ENCODE measurements around the gene ZIC1.

The ZIC1 gene

DNA sequence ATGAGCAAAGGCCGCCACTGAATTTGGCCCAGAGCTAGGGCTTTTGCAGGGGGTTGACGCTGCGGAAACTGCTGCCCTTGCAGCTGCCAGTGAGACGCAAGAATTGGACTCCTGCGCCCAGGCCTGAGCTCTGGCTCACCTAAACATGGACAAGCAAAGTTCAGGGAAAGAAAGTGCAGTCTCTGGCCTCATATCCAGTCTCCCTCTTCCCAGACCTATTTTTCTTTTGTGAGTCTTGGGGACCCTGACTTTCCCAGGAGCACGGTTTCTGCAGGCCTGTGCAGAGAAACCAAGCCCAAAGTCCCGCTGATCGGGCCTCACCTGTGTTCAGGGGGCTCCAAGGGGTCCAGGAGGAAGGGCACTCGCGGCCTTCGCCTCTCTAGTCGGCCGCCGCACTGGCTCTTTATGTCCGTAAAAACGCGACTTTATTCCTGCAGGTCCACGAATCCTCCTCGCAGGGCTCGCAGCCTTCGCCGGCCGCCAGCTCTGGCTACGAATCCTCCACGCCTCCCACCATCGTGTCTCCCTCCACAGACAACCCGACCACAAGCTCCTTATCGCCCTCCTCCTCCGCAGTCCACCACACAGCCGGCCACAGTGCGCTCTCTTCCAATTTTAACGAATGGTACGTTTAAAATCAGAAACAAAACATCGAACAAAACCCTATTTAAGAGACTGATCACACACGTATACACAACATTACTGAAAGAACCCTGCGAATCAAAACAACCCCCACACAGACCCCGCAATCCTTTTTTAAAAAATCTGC, 3.9 kb downstream of the ZIC1 start:
- no peak for DNase-seq
- peaks cover 5% of the 10 kb centered on the region for H3K36me3 Mint-ChIP-seq (ENCODE audit: insufficient read depth)
- no peak overlapping the region for H3K27ac Mint-ChIP-seq
- peak overlapping the region; percentile 58 to 63 for H3K4me3 Mint-ChIP-seq
- ATAC-seq (replicated peaks), result no peak
- H3K9me3 Mint-ChIP-seq, result peaks cover 0 to 11% of the 10 kb centered on the region in 2 donors
- H3K4me1 Mint-ChIP-seq (ENCODE audit: low read depth in 2 of 2), result peaks cover 5 to 16% of the 10 kb centered on the region in 2 donors
- peaks cover 69 to 80% of the 10 kb centered on the region in 2 donors for H3K27me3 Mint-ChIP-seq

DNA sequence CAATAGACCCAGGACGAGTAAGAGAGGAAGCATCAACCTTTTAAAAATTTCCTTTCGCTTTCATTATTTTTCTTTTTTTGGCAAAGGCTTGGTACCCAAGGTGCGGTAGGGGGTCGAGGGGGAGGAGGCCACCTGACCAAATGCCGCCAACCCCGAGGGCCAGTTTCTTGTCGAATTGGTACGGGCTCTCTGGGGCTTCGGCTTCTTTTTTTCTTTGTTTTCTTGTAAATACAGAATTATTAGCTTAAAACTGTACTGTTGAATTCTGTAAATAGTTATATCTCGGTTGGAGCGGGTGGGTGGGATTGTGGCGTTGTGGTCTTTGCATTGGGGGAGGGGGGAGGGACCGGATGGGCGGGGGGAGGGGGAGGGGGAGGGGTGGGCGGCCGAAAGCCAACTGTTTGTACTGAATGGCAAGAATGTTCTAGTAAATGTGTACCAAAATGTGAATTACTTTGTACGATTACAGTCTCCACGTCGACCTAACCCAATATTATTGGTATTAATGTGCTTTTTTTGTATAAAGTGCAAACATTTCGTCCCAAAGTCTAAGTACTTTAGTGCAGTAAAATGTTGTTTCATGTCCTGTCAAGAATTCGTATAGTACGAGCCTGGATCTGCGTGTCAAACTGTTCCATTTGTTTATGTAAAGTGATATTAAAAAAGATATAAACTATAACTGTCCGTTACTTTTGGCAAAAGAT, 4.7 kb downstream of the ZIC1 start:
- peaks cover 5 to 15% of the 10 kb centered on the region in 2 donors for H3K4me1 Mint-ChIP-seq (ENCODE audit: low read depth in 2 of 2)
- H3K9me3 Mint-ChIP-seq, result peaks cover 0 to 4% of the 10 kb centered on the region in 2 donors
- ATAC-seq (replicated peaks) (no peak), DNase-seq (no peak)
- peaks cover 69 to 80% of the 10 kb centered on the region in 2 donors for H3K27me3 Mint-ChIP-seq
- H3K4me3 Mint-ChIP-seq, result peak overlapping the region; percentile 58 to 63
- no peak overlapping the region for H3K27ac Mint-ChIP-seq
- H3K36me3 Mint-ChIP-seq (ENCODE audit: insufficient read depth), result peaks cover 2% of the 10 kb centered on the region

DNA sequence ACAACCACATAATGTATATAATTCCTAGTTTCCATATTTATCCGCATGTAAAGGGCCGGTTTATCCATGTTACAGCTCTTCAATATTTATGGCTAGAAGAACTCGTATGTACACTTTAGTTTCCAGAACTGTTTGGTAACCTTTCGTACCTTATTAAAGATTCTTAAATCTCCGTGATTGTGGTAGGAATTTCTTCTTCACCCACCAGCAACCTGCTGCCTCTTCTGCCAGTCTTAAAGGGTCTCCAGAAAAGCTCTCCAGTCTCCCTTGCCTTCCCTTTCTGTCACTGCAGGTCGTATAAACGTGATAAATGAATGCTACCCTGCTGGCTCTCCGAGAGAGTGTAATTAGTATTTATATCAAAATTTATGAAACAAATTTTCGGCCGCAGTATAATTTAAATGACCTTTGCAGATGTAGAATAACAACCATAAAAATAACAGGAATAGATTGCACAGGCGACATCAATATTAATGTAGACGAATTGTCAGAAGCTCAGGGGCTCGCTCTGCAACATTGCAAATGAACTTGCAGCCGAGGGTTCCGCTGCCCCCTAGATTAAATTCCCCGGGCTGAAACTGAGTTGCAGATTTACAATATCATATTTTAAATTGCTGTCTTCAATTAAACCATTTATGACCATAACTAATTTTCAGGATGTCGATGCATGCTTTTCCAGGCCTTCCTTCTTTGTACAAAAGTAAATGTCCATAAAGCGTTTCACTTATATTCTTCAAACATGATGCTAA, 5.4 kb downstream of the ZIC1 start:
- peak overlapping the region; percentile 9 to 25 for H3K4me3 Mint-ChIP-seq
- no peak for DNase-seq
- no peaks in the 10 kb centered on the region for H3K36me3 Mint-ChIP-seq (ENCODE audit: insufficient read depth)
- peaks cover 0 to 2% of the 10 kb centered on the region in 2 donors for H3K9me3 Mint-ChIP-seq
- H3K27ac Mint-ChIP-seq, result no peak overlapping the region
- peaks cover 67 to 80% of the 10 kb centered on the region in 2 donors for H3K27me3 Mint-ChIP-seq
- H3K4me1 Mint-ChIP-seq (ENCODE audit: low read depth in 2 of 2), result peaks cover 5 to 12% of the 10 kb centered on the region in 2 donors
- no peak for ATAC-seq (replicated peaks)

DNA sequence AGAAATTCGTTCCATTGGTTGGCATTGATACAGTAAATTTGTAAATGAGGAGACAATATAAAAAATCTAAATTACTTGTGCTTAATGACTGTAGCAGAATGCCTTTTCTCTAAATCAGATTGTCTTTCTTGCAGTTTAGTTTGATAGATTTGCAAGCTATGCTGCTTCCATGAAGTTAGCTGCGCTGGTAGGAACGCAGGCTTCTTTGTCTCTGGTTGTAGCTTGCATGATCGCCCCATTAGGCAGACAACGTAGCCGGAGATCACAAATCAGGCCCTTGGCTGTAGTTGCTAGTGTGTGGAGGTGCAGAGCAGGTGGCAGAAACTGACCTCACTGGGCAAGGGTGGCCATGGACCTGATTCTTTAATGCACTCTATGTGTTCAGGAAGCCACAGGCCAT, 6.1 kb downstream of the ZIC1 start:
- Mint-ChIP-seq H3K27me3 (peaks cover 74 to 85% of the 10 kb centered on the region in 2 donors), H3K9me3 (peaks cover 0 to 7% of the 10 kb centered on the region in 2 donors), H3K27ac (no peak overlapping the region), H3K36me3 (ENCODE audit: insufficient read depth) (no peaks in the 10 kb centered on the region), H3K4me3 (no peak overlapping the region), H3K4me1 (ENCODE audit: low read depth in 2 of 2) (peaks cover 5 to 12% of the 10 kb centered on the region in 2 donors)
- DNase-seq (no peak), ATAC-seq (replicated peaks) (no peak)

DNA sequence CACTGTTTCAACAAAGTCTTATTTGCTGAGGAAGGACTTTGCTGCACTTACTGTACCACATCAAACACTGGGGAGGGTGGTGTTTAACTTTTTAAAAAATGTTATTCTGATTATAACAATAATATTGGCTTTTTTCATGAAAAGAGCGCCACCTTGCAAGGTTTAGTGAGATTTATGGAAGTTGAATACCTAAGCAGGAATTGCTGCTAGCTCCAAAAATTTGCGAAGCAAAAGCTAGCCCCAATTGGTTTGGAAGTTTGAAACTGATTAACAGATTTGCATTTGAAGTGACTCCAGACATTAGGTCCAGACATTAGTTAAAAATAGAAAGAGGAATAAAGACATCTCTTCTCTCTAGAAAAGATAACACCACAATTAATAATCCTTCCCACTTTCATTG, 6.7 kb downstream of the ZIC1 start:
- no peak for DNase-seq
- Mint-ChIP-seq H3K4me1 (ENCODE audit: low read depth in 2 of 2) (peaks cover 5 to 12% of the 10 kb centered on the region in 2 donors), H3K9me3 (peaks cover 0 to 7% of the 10 kb centered on the region in 2 donors), H3K27me3 (peaks cover 72 to 88% of the 10 kb centered on the region in 2 donors), H3K4me3 (no peak overlapping the region), H3K27ac (no peak overlapping the region), H3K36me3 (ENCODE audit: insufficient read depth) (no peaks in the 10 kb centered on the region)
- no peak for ATAC-seq (replicated peaks)

DNA sequence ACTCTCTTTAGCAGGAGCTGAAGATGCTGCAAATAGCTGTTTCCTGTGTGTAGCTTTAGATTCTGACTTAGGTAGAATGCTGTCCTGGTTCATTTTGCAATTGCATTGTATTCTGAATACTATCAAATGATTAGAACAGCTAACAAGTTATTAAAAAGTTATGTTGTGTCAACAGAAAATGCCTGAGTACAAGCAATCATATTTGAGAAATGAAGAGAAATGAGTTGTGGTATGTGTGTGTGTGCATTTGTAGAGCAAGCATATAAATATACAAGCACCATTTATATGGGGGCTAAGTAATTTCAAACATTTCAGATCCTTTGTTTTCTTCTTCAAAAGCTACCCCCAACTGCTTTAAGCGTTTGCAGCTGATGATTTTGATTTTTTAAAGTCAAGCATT, 7.8 kb downstream of the ZIC1 start:
- DNase-seq (no peak), ATAC-seq (replicated peaks) (no peak)
- Mint-ChIP-seq H3K4me1 (ENCODE audit: low read depth in 2 of 2) (peaks cover 5 to 8% of the 10 kb centered on the region in 2 donors), H3K27ac (no peak overlapping the region), H3K9me3 (peaks cover 0 to 7% of the 10 kb centered on the region in 2 donors), H3K36me3 (ENCODE audit: insufficient read depth) (no peaks in the 10 kb centered on the region), H3K4me3 (no peak overlapping the region), H3K27me3 (peaks cover 64 to 85% of the 10 kb centered on the region in 2 donors)

DNA sequence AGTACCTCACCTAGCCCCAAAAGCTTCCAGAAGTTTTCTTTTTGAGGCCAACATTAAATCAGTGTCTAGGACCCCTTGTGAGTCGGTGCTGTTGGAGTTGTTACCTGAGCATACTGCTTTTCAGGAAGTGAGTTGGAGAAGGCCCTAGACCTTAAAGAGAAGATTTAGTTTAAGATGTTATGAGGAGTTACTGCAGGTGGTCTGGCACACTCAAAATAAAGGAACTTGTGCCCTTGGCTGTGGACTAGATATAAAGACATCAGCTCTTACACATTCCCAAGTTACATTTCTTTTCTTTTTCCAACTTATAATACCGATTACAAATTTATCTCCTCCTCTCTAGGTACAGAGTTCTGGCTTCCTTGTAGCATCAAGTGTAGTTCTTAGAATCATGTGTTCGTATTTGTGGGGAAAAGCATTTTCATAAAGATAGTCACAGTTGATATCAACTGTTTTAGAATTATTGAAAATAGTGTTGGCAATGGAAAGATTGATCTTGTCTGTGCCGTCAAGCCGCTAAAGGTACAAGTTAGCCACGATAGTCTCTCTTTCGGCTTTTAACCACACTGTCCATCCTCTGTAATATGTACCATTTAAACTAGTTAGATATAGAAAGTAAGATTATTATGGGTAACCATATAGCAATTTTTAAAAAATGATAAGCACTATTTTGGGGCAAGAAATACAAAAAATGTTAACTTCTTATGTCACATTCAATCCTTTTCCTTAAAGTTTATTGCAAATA, 8.6 kb downstream of the ZIC1 start:
- H3K36me3 Mint-ChIP-seq (ENCODE audit: insufficient read depth), result no peaks in the 10 kb centered on the region
- ATAC-seq (replicated peaks) (no peak), DNase-seq (no peak)
- peaks cover 4 to 5% of the 10 kb centered on the region in 2 donors for H3K4me1 Mint-ChIP-seq (ENCODE audit: low read depth in 2 of 2)
- H3K4me3 Mint-ChIP-seq, result no peak overlapping the region
- peaks cover 0 to 7% of the 10 kb centered on the region in 2 donors for H3K9me3 Mint-ChIP-seq
- no peak overlapping the region for H3K27ac Mint-ChIP-seq
- peaks cover 67 to 85% of the 10 kb centered on the region in 2 donors for H3K27me3 Mint-ChIP-seq

DNA sequence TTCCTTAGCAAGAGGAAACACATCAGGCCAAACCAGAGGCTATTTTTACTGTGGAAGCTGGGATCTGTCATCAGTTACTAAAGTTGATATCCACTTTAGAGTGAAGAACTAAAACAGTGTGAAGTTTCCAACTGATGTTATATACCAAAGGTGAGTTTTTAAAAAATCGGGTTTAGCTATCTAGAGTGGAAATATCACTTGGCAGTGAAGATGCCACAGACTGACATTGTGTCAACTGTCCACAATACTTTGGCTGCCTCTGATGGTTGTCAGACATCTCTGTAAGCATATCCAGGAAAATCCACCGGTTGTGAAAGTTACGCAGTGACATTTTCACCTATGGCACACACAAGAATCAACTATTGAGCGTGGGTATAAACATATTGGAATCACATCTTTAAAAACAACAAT, 9.2 kb downstream of the ZIC1 start:
- DNase-seq, result no peak
- Mint-ChIP-seq H3K36me3 (ENCODE audit: insufficient read depth) (no peaks in the 10 kb centered on the region), H3K4me3 (no peak overlapping the region), H3K9me3 (peaks cover 0 to 7% of the 10 kb centered on the region in 2 donors), H3K4me1 (ENCODE audit: low read depth in 2 of 2) (peaks cover 2% of the 10 kb centered on the region in 2 donors), H3K27ac (no peak overlapping the region), H3K27me3 (peaks cover 68 to 85% of the 10 kb centered on the region in 2 donors)
- no peak for ATAC-seq (replicated peaks)

DNA sequence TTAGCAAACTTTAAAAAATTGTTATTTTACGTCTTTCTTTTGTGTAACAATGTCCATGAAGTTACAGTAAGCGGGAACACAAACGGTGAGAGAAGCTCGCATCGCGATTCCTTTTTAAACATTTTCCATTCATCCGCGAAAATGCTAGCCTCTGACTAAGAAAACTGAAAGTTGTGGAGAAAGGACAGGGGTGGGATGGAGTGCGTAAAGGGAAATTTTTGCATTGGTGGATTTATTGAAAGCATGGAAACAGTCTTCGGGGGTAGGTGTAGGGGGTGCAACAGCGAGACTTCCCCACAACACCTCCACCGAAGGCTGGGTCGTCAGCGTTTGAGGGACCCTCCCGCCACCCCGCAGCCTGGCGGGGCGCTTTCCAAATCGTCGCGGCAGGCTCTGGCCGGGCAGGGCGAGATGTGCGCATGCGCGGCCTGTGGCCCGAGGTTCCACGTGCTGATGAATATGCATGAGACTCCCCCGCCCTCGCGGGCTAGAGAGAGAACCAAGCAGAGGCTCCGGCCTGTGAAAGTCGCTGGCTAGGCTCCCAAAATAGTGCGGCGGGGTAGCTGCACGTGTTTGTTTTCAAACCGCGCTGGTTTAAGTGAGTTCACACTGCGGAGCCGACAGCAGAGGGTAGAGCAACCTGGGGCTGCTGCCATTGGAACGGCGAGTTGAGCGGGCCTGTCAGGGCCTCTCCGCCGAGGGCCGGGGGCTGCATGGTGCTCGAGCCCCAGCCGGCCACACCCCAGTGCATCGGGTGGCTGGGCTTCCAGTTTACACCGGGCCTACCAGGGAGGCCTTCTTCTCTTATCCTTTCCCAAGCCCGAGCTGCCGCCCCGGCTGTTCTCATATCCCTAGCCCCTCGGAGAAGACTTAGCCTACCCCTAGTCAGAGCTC, 9.9 kb downstream of the ZIC1 start:
- H3K36me3 Mint-ChIP-seq (ENCODE audit: insufficient read depth), result no peaks in the 10 kb centered on the region
- H3K4me1 Mint-ChIP-seq (ENCODE audit: low read depth in 2 of 2), result no peaks in the 10 kb centered on the region
- peaks cover 69 to 85% of the 10 kb centered on the region in 2 donors for H3K27me3 Mint-ChIP-seq
- no peak overlapping the region for H3K27ac Mint-ChIP-seq
- no peak overlapping the region for H3K4me3 Mint-ChIP-seq
- no peak for ATAC-seq (replicated peaks)
- no peak for DNase-seq
- H3K9me3 Mint-ChIP-seq, result peaks cover 0 to 7% of the 10 kb centered on the region in 2 donors

DNA sequence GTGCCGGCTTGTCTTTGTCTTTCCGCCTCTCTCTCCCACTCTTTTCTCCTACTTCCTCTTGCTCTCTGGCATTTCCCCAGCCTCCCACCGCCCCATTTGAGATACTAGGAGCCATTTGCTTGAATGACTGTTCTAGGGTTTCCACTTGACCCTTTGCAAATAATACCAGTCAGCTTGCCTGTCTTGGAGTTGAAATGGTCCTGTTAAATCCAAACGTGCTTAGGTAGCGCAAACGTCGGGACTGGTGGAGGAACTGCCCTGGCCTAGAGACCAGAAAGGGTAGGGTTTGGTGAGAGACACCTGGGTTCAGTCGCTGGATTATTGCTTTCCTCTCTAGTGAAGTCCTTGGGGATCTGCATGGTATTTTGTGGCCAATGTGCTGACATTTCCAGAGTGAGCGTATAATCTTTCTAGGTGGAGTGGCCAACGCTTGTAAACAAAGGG, 10.6 kb downstream of the ZIC1 start:
- Mint-ChIP-seq H3K4me1 (ENCODE audit: low read depth in 2 of 2) (no peaks in the 10 kb centered on the region), H3K9me3 (peaks cover 0 to 7% of the 10 kb centered on the region in 2 donors), H3K36me3 (ENCODE audit: insufficient read depth) (no peaks in the 10 kb centered on the region), H3K4me3 (no peak overlapping the region), H3K27me3 (peaks cover 61 to 80% of the 10 kb centered on the region in 2 donors), H3K27ac (no peak overlapping the region)
- ATAC-seq (replicated peaks), result no peak
- DNase-seq, result no peak

DNA sequence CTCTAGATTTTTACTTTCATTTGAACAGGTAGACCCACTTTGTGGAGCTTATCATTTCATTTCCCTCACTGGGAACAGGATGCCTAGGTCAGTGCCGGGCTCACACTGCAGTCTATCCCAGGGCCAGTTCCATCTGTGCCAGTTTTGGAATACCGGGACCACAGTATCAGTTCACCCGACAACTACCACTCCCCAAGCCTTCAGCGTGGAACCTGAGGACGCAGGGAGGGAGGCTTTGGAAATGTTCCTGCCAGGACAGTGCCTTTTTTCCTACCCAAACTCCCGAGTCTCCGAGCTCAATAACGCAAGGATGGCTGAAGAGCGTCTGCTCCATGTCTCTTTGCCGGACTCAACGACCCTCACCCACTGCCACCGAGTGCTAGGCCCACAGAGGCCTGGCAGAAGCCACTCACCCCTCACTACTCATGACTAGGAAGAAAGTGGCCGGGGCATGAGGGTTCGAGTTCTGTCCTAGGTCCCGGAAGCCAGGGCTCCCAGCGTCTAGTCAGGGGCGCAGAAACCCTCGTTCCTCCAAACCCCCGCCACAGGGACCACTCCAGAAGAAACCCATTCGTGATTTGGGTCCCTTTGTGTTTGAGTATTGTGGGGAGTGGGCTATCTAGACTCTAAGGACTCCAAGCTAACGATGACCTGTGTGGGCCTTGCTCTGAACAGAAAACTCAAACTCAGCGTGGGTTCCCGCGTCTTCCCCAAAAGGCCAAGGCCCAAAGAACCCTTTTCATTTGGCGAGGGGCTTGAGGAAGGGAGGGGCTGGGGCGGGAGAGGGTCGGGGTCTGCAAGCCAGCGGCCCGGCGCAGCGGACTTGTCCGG, 11.4 kb downstream of the ZIC1 start:
- peaks cover 0 to 7% of the 10 kb centered on the region in 2 donors for H3K9me3 Mint-ChIP-seq
- no peaks in the 10 kb centered on the region for H3K4me1 Mint-ChIP-seq (ENCODE audit: low read depth in 2 of 2)
- ATAC-seq (replicated peaks) (no peak), DNase-seq (no peak)
- H3K4me3 Mint-ChIP-seq, result no peak overlapping the region
- no peaks in the 10 kb centered on the region for H3K36me3 Mint-ChIP-seq (ENCODE audit: insufficient read depth)
- H3K27me3 Mint-ChIP-seq, result peaks cover 56 to 72% of the 10 kb centered on the region in 2 donors
- H3K27ac Mint-ChIP-seq, result no peak overlapping the region

Data from effector memory CD8-positive, alpha-beta T cell (primary cell).